ENCODE results near the gene SMAD3.

Gene SMAD3

DNA sequence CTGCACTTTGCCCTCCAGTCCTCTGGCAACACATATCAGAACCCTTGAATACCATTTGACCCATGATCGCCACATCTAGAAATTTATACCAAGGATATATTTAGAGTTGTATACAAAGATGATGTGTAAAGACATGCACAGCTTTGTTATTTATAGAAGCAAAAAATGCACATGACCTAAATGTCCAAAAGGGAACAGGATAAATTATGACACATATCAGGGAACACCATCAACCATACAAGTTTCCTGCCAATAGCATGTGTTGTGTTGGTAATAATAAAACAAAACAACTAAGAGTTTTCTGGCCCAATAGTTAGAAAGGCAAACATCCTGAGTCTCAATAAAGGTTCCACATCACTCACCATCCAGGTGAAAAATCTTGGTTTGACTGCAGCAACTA, 137.6 kb downstream of the SMAD3 start:
- in situ Hi-C loops (cut with MboI; ENCODE audit: low pct_unique_long_range_greater_than_20kb, low sequenced_read_pairs, unreplicated experiment), result loop anchor here (10.0 kb wide), 1 partner anchor 248 kb away; no protein-coding TSS in a partner anchor
- DNase-seq (ENCODE audit: low spot score), result no peak
- TF ChIP-seq, protein P1, sequence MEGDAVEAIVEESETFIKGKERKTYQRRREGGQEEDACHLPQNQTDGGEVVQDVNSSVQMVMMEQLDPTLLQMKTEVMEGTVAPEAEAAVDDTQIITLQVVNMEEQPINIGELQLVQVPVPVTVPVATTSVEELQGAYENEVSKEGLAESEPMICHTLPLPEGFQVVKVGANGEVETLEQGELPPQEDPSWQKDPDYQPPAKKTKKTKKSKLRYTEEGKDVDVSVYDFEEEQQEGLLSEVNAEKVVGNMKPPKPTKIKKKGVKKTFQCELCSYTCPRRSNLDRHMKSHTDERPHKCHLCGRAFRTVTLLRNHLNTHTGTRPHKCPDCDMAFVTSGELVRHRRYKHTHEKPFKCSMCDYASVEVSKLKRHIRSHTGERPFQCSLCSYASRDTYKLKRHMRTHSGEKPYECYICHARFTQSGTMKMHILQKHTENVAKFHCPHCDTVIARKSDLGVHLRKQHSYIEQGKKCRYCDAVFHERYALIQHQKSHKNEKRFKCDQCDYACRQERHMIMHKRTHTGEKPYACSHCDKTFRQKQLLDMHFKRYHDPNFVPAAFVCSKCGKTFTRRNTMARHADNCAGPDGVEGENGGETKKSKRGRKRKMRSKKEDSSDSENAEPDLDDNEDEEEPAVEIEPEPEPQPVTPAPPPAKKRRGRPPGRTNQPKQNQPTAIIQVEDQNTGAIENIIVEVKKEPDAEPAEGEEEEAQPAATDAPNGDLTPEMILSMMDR (IDR thresholded peaks at IDR 0.05; ENCODE audit: extremely low read depth, insufficient read depth, missing control alignments), result no peak

DNA sequence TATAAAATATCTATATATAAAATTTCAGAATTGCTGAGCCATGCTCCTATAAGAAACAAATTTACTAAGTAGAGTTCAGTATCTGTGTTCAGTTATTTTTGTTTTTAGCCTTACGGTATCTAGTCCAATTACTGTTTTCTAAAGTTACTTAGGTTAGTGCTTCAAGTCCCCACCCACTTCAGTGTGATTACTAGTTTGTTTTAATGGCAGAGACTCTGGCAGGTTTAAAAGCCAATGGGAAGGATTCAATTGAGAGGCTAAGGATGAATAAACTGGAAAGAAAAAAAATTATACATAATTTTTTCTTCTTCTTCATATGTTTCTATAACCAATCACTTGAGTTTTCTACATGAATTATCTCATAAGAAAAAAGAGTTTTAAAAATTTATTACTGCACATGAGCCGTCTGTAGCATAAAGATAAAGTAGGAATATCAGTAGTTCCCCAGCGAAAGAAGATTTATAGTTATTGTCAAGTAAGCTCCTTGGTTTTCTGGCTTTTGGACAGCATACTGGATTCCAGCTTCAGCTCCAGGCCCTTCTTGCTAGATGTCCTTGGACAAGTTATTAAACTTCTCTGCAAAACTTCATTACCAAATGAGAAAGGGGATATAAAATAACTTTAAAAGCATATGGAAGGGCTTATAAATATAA, 142.3 kb downstream of the SMAD3 start:
- in situ Hi-C loops (cut with MboI; ENCODE audit: low pct_unique_long_range_greater_than_20kb, low sequenced_read_pairs, unreplicated experiment), result loop anchor here (10.0 kb wide), 1 partner anchor 253 kb away; no protein-coding TSS in a partner anchor
- TF ChIP-seq, protein P1 (IDR thresholded peaks at IDR 0.05; ENCODE audit: extremely low read depth, insufficient read depth, missing control alignments), result no peak
- DNase-seq (ENCODE audit: low spot score), result no peak

DNA sequence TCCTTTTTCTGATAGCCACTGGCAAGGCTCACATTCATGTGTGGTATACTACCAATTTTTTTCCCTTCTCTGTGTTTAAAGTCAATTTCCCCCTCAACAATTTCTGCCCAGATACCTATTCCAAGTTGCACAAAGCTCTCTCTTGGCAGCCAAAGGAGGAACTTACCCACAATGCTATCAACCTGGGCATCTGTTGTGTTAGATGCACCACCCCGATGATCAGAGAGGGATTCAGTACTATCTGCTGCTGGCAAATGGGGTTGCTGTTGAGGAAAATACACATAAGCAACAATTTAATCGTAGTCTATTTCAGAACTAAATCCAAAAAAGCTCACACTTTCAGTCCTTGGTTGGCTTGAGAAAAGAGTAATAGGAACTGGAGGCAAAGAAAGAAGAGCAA, 143.0 kb downstream of the SMAD3 start:
- TF ChIP-seq, protein P1 (IDR thresholded peaks at IDR 0.05; ENCODE audit: extremely low read depth, insufficient read depth, missing control alignments), result no peak
- in situ Hi-C loops (cut with MboI; ENCODE audit: low pct_unique_long_range_greater_than_20kb, low sequenced_read_pairs, unreplicated experiment), result loop anchor here (10.0 kb wide), 1 partner anchor 254 kb away; no protein-coding TSS in a partner anchor
- DNase-seq (ENCODE audit: low spot score), result no peak

DNA sequence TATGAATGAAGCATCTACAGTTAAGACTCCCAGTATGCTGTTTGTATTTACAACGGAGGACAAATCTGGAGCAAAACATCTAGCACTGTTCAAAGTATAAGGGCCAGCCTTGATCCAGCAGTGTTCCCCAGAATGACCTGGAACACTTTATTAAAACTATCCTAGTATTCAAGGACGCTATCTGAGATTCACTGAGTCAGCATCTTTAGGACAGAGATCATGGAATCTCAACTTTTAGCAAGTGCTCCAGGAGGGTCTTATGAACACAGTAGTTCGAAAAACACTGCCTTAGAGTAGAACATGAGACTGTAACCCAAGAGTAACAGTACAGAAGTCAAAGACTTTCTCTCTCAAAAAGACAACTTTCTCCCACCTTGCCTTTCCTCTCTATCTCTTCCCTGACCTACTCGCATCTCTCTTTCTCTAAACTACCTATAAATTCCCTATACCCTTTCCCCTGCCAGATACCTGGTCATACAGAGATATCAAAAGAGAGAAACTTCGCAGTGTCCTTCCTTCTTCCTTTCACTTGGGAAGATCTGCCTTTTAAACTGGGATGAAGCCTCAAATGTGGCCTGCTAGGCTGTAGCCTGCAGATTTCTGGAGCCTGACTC, 145.3 kb downstream of the SMAD3 start:
- in situ Hi-C loops (cut with MboI; ENCODE audit: low pct_unique_long_range_greater_than_20kb, low sequenced_read_pairs, unreplicated experiment), result no loop called here
- no peak for DNase-seq (ENCODE audit: low spot score)
- TF ChIP-seq, protein P1 (IDR thresholded peaks at IDR 0.05; ENCODE audit: extremely low read depth, insufficient read depth, missing control alignments), result no peak

DNA sequence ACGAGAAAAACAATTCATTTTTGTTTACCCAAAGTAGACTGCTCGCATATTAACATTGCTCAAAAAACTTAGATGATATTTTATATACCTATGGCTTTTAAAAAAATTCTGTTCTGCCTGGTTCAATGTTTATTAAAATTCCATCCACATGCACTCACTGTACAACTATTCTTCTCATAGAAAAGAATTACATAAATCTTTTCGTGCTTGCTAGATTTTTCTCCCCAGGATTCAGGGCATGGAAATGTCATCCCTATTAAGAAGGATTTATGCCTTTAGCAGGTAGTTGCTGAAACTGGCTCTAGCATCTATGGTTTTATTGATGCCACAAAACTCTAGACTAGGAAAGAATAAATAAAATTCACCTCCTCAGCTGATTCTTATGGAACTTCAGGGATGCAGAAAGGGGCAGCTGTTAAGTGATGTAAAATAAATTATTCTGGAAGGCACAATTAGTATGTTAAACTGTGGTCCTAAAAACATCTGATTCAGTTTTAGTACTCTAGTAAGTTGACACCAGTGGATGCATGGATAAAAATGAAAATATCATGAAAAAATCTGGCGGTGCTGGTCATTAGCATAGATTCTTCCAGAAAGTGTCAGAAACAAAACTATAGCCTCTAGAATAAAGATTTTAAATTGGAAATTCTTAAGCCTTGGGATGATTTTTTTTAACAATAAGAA, 147.4 kb downstream of the SMAD3 start:
- no peak for DNase-seq (ENCODE audit: low spot score)
- TF ChIP-seq, protein P1 (IDR thresholded peaks at IDR 0.05; ENCODE audit: extremely low read depth, insufficient read depth, missing control alignments), result no peak
- in situ Hi-C loops (cut with MboI; ENCODE audit: low pct_unique_long_range_greater_than_20kb, low sequenced_read_pairs, unreplicated experiment), result no loop called here

DNA sequence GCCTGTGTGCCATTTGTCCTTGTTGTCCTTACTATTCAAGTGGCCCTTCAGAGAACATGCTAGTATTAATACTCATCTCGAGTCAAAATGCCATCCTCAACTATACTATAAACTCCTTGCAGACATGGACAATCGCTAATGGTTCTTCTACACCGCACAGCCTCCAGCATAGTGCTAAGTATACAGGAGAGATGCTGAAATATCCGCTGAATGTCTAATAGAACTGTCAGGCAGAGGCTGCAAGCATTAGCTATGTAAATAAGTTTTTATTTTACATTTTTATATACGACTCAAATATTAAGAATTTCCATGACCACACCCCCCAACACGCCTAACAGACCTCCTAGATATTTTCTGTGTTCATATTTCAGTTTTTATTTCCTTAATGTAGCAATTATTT, 149.7 kb downstream of the SMAD3 start:
- no peak for DNase-seq (ENCODE audit: low spot score)
- in situ Hi-C loops (cut with MboI; ENCODE audit: low pct_unique_long_range_greater_than_20kb, low sequenced_read_pairs, unreplicated experiment), result no loop called here
- TF ChIP-seq, protein P1 (IDR thresholded peaks at IDR 0.05; ENCODE audit: extremely low read depth, insufficient read depth, missing control alignments), result no peak
